SK-N-SH (cell line): ENCODE data around the gene SYAP1. TPM values are rescaled to one million over a fixed set of nuclear protein-coding genes. Genes with fewer than 3 reads are reported as not detected.

ENCODE experiments used
- CTCF ChIA-PET: fragments of 300-600, 350-600 bp; formaldehyde crosslinking; extraction: SDS; loops from one replicate; lab custom pipeline; 2021; lab: Yijun Ruan, JAX
- POLR2A ChIA-PET: fragments of 350-600 bp; sonication (Branson Sonifier 250); formaldehyde crosslinking; extraction: SDS; loops from one replicate; lab custom pipeline; 2020; ENCODE audit warnings: antibody characterized with exemption, inconsistent platforms; lab: Yijun Ruan, JAX
- DNase-seq: peaks from one replicate; pipeline ENCODE4 v3.0.0; 2012
- H2AFZ ChIP-seq: fragments of 200-600 bp; sonication (generic); 2 replicates; pipeline ENCODE4 v1.8.1; 2016; ENCODE audit warnings: antibody characterized with exemption, mild to moderate bottlenecking, low read depth
- H3F3A ChIP-seq: fragments of 200-600 bp; sonication (generic); replicated peaks from 2 replicates; pipeline ENCODE3; 2016; ENCODE audit warnings: antibody characterized with exemption, mild to moderate bottlenecking; ENCODE audit not compliant: insufficient read depth
- H3K27ac ChIP-seq, 2 experiments: fragments of 200-500 bp in 1 of 2; fragments of 200-600 bp in 1 of 2; sonication (Bioruptor generic) in 1 of 2; sonication (generic), shearing (Covaris generic) in 1 of 2; 2 replicates each; pipeline versions ENCODE4 v1.5.1 to v1.6.1; 2014 to 2016; ENCODE audit warnings: low read depth in 2 of 2, inconsistent platforms in 1 of 2, low read length in 1 of 2, mild to moderate bottlenecking in 1 of 2, mixed read lengths in 1 of 2
- H3K27me3 ChIP-seq: fragments of 200-600 bp; sonication (generic), shearing (Covaris generic); 2 replicates; pipeline ENCODE4 v1.6.1; 2016; ENCODE audit warnings: mixed run types; ENCODE audit not compliant: insufficient read depth
- H3K36me3 ChIP-seq, 2 experiments: fragments of 200-500 bp in 1 of 2; fragments of 200-600 bp in 1 of 2; sonication (Bioruptor generic) in 1 of 2; sonication (generic) in 1 of 2; replicated peaks in 1 of 2; 2 replicates each; pipeline versions ENCODE3 to v1.5.1; 2014 to 2016; ENCODE audit warnings: low read length in 1 of 2, mild to moderate bottlenecking in 1 of 2; ENCODE audit not compliant: insufficient read depth in 2 of 2, control insufficient read depth in 1 of 2
- H3K4me1 ChIP-seq, 2 experiments: fragments of 200-500 bp in 1 of 2; fragments of 200-600 bp in 1 of 2; sonication (Bioruptor generic) in 1 of 2; sonication (generic), shearing (Covaris generic) in 1 of 2; 2 replicates each; pipeline versions ENCODE4 v1.5.1 to v1.6.1; 2014 to 2016; ENCODE audit warnings: low read depth in 1 of 2, low read length in 1 of 2, mixed run types in 1 of 2; ENCODE audit not compliant: insufficient read depth in 2 of 2, control insufficient read depth in 1 of 2
- H3K4me2 ChIP-seq: fragments of 200-600 bp; sonication (generic), shearing (Covaris generic); 2 replicates; pipeline ENCODE4 v1.6.1; 2017; ENCODE audit warnings: mixed run types
- H3K4me3 ChIP-seq, 2 experiments: fragments of 200-500 bp in 1 of 2; fragments of 200-600 bp in 1 of 2; sonication (Bioruptor generic) in 1 of 2; sonication (generic), shearing (Covaris generic) in 1 of 2; 2 replicates each; pipeline versions ENCODE4 v1.5.1 to v1.8.1; 2014 to 2016; ENCODE audit warnings: low read depth in 2 of 2, inconsistent platforms in 1 of 2, low read length in 1 of 2, mild to moderate bottlenecking in 1 of 2, mixed read lengths in 1 of 2, moderate library complexity in 1 of 2
- H3K79me2 ChIP-seq: fragments of 200-600 bp; sonication (generic); 2 replicates; pipeline ENCODE4 v1.8.1; 2017; ENCODE audit warnings: mild to moderate bottlenecking; ENCODE audit not compliant: insufficient read depth
- H3K9ac ChIP-seq: fragments of 200-600 bp; sonication (generic); 2 replicates; pipeline ENCODE4 v1.6.1; 2017; ENCODE audit warnings: mixed run types
- H3K9me2 ChIP-seq: fragments of 200-600 bp; sonication (generic); 2 replicates; pipeline ENCODE4 v1.6.1; 2017; ENCODE audit warnings: mixed run types
- H3K9me3 ChIP-seq: fragments of 200-600 bp; sonication (generic); 2 replicates; pipeline ENCODE4 v1.6.1; 2017; ENCODE audit warnings: mixed run types, mild to moderate bottlenecking, moderate library complexity
- H4K20me1 ChIP-seq: fragments of 200-600 bp; sonication (generic); 2 replicates; pipeline ENCODE4 v1.6.1; 2017; ENCODE audit warnings: mild to moderate bottlenecking, mixed run types; ENCODE audit not compliant: insufficient read depth
- CTCF ChIP-seq: fragments of 200-600 bp; sonication (generic); IDR thresholded peaks from 2 replicates; pipeline ENCODE4 v1.6.1; 2017; ENCODE audit warnings: antibody characterized with exemption, mild to moderate bottlenecking, moderate library complexity
- ELF1 ChIP-seq: IDR thresholded peaks from 2 replicates; pipeline ENCODE4 v1.4.0; 2012
- EP300 ChIP-seq, 2 experiments: IDR thresholded peaks; 2 replicates each; pipeline versions ENCODE4 v1.4.0 to v1.6.1; 2012; ENCODE audit warnings: borderline replicate concordance in 1 of 2, low read depth in 1 of 2, low read length in 1 of 2
- GABPA ChIP-seq: IDR thresholded peaks from 2 replicates; pipeline ENCODE4 v1.4.0; 2012; ENCODE audit warnings: low read depth, mild to moderate bottlenecking
- GATA2 ChIP-seq: sonication (generic); formaldehyde crosslinking; IDR thresholded peaks from 2 replicates; pipeline ENCODE4 v1.5.0; 2020; ENCODE audit warnings: mild to moderate bottlenecking, missing genetic modification reagents
- JUND ChIP-seq: IDR thresholded peaks from 2 replicates; pipeline ENCODE4 v1.4.0; 2012
- MEF2A ChIP-seq: IDR thresholded peaks from 2 replicates; pipeline ENCODE4 v1.4.0; 2012; ENCODE audit warnings: low read depth, borderline replicate concordance
- PBX3 ChIP-seq: IDR thresholded peaks from 2 replicates; pipeline ENCODE4; 2012
- RAD21 ChIP-seq: IDR thresholded peaks from 2 replicates; pipeline ENCODE4 v1.6.1; 2012; ENCODE audit warnings: mild to moderate bottlenecking, low read length
- RFX5 ChIP-seq: IDR thresholded peaks from 2 replicates; pipeline ENCODE4 v1.6.1; 2012; ENCODE audit warnings: mild to moderate bottlenecking, improper control_type of control experiment, low read length
- TAF1 ChIP-seq: IDR thresholded peaks from 2 replicates; pipeline ENCODE4 v1.6.1; 2012; ENCODE audit warnings: low read depth, mild to moderate bottlenecking, low read length, moderate library complexity, borderline replicate concordance
- TCF12 ChIP-seq: IDR thresholded peaks from 2 replicates; pipeline ENCODE4 v1.4.0; 2012
- WGBS: methylation state at CpG from one replicate; pipeline ENCODE4 v1.1.6; 2017; ENCODE audit warnings: low lambda C conversion rate; 5-methylcytosine and 5-hydroxymethylcytosine counted together
- polyA plus RNA-seq, 3 experiments: library from polyadenylated mRNA; depleted of rRNA; stranded (reverse); fragments of >200 nt; gene quantifications; 2 replicates each; pipeline ENCODE4 v1.2.3, GENCODE V29; 2012
- TF ChIP-seq, protein P1 (sequence below): IDR thresholded peaks from 2 replicates; pipeline ENCODE4 v1.4.0; 2012; ENCODE audit warnings: low read depth, borderline replicate concordance
- TF ChIP-seq, protein P2 (sequence below): fragments of 150-350 bp; IDR thresholded peaks from 2 replicates; pipeline ENCODE4 v1.6.1; 2016; ENCODE audit warnings: mild to moderate bottlenecking, low read depth, low read length
- TF ChIP-seq, protein P3 (sequence below): IDR thresholded peaks from 2 replicates; pipeline ENCODE4 v1.6.1; 2012; ENCODE audit warnings: mild to moderate bottlenecking, low read depth, low read length, moderate library complexity
- TF ChIP-seq, protein P4 (sequence below): fragments of 150-350 bp; IDR thresholded peaks from 2 replicates; pipeline ENCODE4 v1.6.1; 2017; ENCODE audit warnings: antibody characterized with exemption, low read length, low read depth, borderline replicate concordance

Gene SYAP1
- polyA plus RNA-seq, 1 of the 3 experiments (the other 2 are of a cell fraction): 11.9 TPM

GRCh38 chrX:16699389-16699788 is 20.0 kb upstream of the SYAP1 start:
- no peak for DNase-seq
- CTCF ChIA-PET: no interaction called here
- TF ChIP-seq, protein P1, sequence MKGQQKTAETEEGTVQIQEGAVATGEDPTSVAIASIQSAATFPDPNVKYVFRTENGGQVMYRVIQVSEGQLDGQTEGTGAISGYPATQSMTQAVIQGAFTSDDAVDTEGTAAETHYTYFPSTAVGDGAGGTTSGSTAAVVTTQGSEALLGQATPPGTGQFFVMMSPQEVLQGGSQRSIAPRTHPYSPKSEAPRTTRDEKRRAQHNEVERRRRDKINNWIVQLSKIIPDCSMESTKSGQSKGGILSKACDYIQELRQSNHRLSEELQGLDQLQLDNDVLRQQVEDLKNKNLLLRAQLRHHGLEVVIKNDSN: no peak
- no peak for TF ChIP-seq CTCF
- TF ChIP-seq MEF2A: no peak
- Histone ChIP-seq H3K36me3 (peaks cover 2 to 17% of the 10 kb centered on the region in 2 experiments), H3K27me3 (no peaks in the 10 kb centered on the region), H3K27ac (no peak overlapping the region), H3K79me2 (no peaks in the 10 kb centered on the region), H3K4me1 (no peaks in the 10 kb centered on the region), H4K20me1 (no peaks in the 10 kb centered on the region), H3F3A (peaks cover 16% of the 10 kb centered on the region), H2AFZ (no peak overlapping the region), H3K4me2 (no peak overlapping the region), H3K9me3 (no peaks in the 10 kb centered on the region), H3K9ac (no peak overlapping the region), H3K9me2 (no peaks in the 10 kb centered on the region), H3K4me3 (no peak overlapping the region)
- POLR2A ChIA-PET: no interaction called here
- 84% methylated on average over 6 of the region's 6 CpGs for WGBS

- Histone ChIP-seq H3K4me3 (no peak overlapping the region), H3F3A (peaks cover 16% of the 10 kb centered on the region), H3K27me3 (no peaks in the 10 kb centered on the region), H3K4me2 (no peak overlapping the region), H3K9me3 (no peaks in the 10 kb centered on the region), H4K20me1 (no peaks in the 10 kb centered on the region), H3K79me2 (no peaks in the 10 kb centered on the region), H3K36me3 (peaks cover 2 to 17% of the 10 kb centered on the region in 2 experiments), H2AFZ (no peak overlapping the region), H3K4me1 (no peaks in the 10 kb centered on the region)
- POLR2A ChIA-PET: no interaction called here
- CTCF ChIA-PET: no interaction called here
- 76% methylated on average over 2 of the region's 2 CpGs for WGBS
- no peak for DNase-seq
- TF ChIP-seq GATA2 (CRISPR knock-in tag): no peak
- TF ChIP-seq, protein P2, sequence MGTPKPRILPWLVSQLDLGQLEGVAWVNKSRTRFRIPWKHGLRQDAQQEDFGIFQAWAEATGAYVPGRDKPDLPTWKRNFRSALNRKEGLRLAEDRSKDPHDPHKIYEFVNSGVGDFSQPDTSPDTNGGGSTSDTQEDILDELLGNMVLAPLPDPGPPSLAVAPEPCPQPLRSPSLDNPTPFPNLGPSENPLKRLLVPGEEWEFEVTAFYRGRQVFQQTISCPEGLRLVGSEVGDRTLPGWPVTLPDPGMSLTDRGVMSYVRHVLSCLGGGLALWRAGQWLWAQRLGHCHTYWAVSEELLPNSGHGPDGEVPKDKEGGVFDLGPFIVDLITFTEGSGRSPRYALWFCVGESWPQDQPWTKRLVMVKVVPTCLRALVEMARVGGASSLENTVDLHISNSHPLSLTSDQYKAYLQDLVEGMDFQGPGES: no peak
- no peak for TF ChIP-seq RAD21
- no peak for TF ChIP-seq TAF1
- no peak for TF ChIP-seq TCF12
- no peak for TF ChIP-seq ELF1
- TF ChIP-seq PBX3: no peak
- no peak for TF ChIP-seq GABPA
- no peak for TF ChIP-seq RFX5
- TF ChIP-seq JUND: no peak
- no peak for TF ChIP-seq MEF2A
- TF ChIP-seq, protein P3, sequence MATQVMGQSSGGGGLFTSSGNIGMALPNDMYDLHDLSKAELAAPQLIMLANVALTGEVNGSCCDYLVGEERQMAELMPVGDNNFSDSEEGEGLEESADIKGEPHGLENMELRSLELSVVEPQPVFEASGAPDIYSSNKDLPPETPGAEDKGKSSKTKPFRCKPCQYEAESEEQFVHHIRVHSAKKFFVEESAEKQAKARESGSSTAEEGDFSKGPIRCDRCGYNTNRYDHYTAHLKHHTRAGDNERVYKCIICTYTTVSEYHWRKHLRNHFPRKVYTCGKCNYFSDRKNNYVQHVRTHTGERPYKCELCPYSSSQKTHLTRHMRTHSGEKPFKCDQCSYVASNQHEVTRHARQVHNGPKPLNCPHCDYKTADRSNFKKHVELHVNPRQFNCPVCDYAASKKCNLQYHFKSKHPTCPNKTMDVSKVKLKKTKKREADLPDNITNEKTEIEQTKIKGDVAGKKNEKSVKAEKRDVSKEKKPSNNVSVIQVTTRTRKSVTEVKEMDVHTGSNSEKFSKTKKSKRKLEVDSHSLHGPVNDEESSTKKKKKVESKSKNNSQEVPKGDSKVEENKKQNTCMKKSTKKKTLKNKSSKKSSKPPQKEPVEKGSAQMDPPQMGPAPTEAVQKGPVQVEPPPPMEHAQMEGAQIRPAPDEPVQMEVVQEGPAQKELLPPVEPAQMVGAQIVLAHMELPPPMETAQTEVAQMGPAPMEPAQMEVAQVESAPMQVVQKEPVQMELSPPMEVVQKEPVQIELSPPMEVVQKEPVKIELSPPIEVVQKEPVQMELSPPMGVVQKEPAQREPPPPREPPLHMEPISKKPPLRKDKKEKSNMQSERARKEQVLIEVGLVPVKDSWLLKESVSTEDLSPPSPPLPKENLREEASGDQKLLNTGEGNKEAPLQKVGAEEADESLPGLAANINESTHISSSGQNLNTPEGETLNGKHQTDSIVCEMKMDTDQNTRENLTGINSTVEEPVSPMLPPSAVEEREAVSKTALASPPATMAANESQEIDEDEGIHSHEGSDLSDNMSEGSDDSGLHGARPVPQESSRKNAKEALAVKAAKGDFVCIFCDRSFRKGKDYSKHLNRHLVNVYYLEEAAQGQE: no peak
- no peak for TF ChIP-seq EP300 (IDR thresholded peaks at IDR 0.05; ENCODE audit: borderline replicate concordance in 1 of 2, low read depth in 1 of 2, low read length in 1 of 2)
- TF ChIP-seq, protein P4, sequence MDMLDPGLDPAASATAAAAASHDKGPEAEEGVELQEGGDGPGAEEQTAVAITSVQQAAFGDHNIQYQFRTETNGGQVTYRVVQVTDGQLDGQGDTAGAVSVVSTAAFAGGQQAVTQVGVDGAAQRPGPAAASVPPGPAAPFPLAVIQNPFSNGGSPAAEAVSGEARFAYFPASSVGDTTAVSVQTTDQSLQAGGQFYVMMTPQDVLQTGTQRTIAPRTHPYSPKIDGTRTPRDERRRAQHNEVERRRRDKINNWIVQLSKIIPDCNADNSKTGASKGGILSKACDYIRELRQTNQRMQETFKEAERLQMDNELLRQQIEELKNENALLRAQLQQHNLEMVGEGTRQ: no peak
- TF ChIP-seq, all 33 proteins: peak for 0
- H3K27ac ChIP-seq: no peak overlapping the region
- H3K9me2 ChIP-seq: no peaks in the 10 kb centered on the region
- no peak overlapping the region for H3K9ac ChIP-seq
Measured at GRCh38 chrX:16700734-16701133, 18.7 kb upstream of the SYAP1 start.
